ENCODE data around the gene GBX1. TPM values are rescaled to one million over a fixed set of nuclear protein-coding genes. Genes with fewer than 3 reads are reported as not detected.

Gene GBX1
- total RNA-seq, 2 donors from 2014 or later = not detected

- intact Hi-C loops (cut with DNase I) = no loop called here
These were observed 40.3 kb upstream of the GBX1 start for GRCh38 chr7:151207804-151208203.

GRCh38 chr7:151207315-151207714 is 39.8 kb upstream of the GBX1 start:
- no peaks in the 10 kb centered on the region for H3K27me3 ChIP-seq
- intact Hi-C loops (cut with DNase I) = no loop called here
- WGBS, 2 donors = 55 to 65% methylated on average over 9 of the region's 9 CpGs

More at GRCh38 chr7:151207804-151208203, 40.3 kb upstream of the GBX1 start:
- H3K4me1 ChIP-seq = no peaks in the 10 kb centered on the region
- H3K27ac ChIP-seq = no peak overlapping the region
- no peaks in the 10 kb centered on the region for H3K27me3 ChIP-seq
- WGBS, 2 donors = 25 to 28% methylated on average over 2 to 12 of the region's 12 CpGs
- H3K36me3 ChIP-seq (replicated peaks in 1 of 2; ENCODE audit: insufficient read depth in 1 of 2, low read depth in 2 of 2) = no peaks in the 10 kb centered on the region
- H3K9me3 ChIP-seq = no peaks in the 10 kb centered on the region
- TF ChIP-seq CTCF (IDR thresholded peaks at IDR 0.05) (no peak), POLR2A (IDR thresholded peaks at IDR 0.05) (no peak)
- no peak overlapping the region for H3K4me3 ChIP-seq
- ATAC-seq = no peak
- no peak for DNase-seq

GRCh38 chr7:151206914-151207313 is 39.4 kb upstream of the GBX1 start:
- Histone ChIP-seq H3K27me3 (no peaks in the 10 kb centered on the region), H3K4me3 (no peak overlapping the region), H3K9me3 (no peaks in the 10 kb centered on the region), H3K36me3 (replicated peaks in 1 of 2; ENCODE audit: insufficient read depth in 1 of 2, low read depth in 2 of 2) (no peaks in the 10 kb centered on the region), H3K27ac (no peak overlapping the region), H3K4me1 (no peaks in the 10 kb centered on the region)
- TF ChIP-seq POLR2A (IDR thresholded peaks at IDR 0.05) = no peak
- no peak for TF ChIP-seq CTCF (IDR thresholded peaks at IDR 0.05)
- 50 to 56% methylated on average over 8 to 9 of the region's 9 CpGs for WGBS, 2 donors
- ATAC-seq (no peak), DNase-seq (no peak)
- intact Hi-C loops (cut with DNase I) = no loop called here

More at GRCh38 chr7:151207315-151207714, 39.8 kb upstream of the GBX1 start:
- Histone ChIP-seq H3K27ac (no peak overlapping the region), H3K9me3 (no peaks in the 10 kb centered on the region), H3K4me1 (no peaks in the 10 kb centered on the region), H3K36me3 (replicated peaks in 1 of 2; ENCODE audit: insufficient read depth in 1 of 2, low read depth in 2 of 2) (no peaks in the 10 kb centered on the region), H3K4me3 (no peak overlapping the region)
- DNase-seq = no peak
- TF ChIP-seq CTCF (IDR thresholded peaks at IDR 0.05) = no peak
- no peak for ATAC-seq

GRCh38 chr7:151205730-151206129 is 38.2 kb upstream of the GBX1 start:
- ATAC-seq (no peak), DNase-seq (no peak)
- Histone ChIP-seq H3K4me3 (no peak overlapping the region), H3K27me3 (no peaks in the 10 kb centered on the region), H3K4me1 (no peaks in the 10 kb centered on the region), H3K9me3 (no peaks in the 10 kb centered on the region), H3K36me3 (replicated peaks in 1 of 2; ENCODE audit: insufficient read depth in 1 of 2, low read depth in 2 of 2) (no peaks in the 10 kb centered on the region), H3K27ac (no peak overlapping the region)
- 59 to 66% methylated on average over 6 of the region's 6 CpGs for WGBS, 2 donors
- no peak for TF ChIP-seq POLR2A (IDR thresholded peaks at IDR 0.05)
- no peak for TF ChIP-seq CTCF (IDR thresholded peaks at IDR 0.05)
- intact Hi-C loops (cut with DNase I) = no loop called here

GRCh38 chr7:151204383-151205032 is 37.0 kb upstream of the GBX1 start:
- WGBS, 2 donors = 55 to 70% methylated on average over 17 to 48 of the region's 48 CpGs
- Histone ChIP-seq H3K9me3 (no peaks in the 10 kb centered on the region), H3K4me1 (no peaks in the 10 kb centered on the region), H3K27me3 (no peaks in the 10 kb centered on the region), H3K36me3 (replicated peaks in 1 of 2; ENCODE audit: insufficient read depth in 1 of 2, low read depth in 2 of 2) (no peaks in the 10 kb centered on the region), H3K4me3 (no peak overlapping the region), H3K27ac (no peak overlapping the region)
- TF ChIP-seq CTCF (IDR thresholded peaks at IDR 0.05) (no peak), POLR2A (IDR thresholded peaks at IDR 0.05) (no peak)
- intact Hi-C loops (cut with DNase I) = no loop called here
- ATAC-seq (no peak), DNase-seq (peak in 1 of 4 donors; percentile 25)

All from body of pancreas (tissue), 4 donors.